AG09319 (cell line): ENCODE measurements around the gene NRIP1.
"Not testable (repeated sequence)": the region's sequence is repeated elsewhere in the genome, so short reads cannot be mapped to it uniquely, and the experiment has no call there.

ENCODE experiments used
- DNase-seq: peaks from one replicate; pipeline ENCODE4 v3.0.0-alpha.2; 2010; ENCODE audit warnings: low read depth; ENCODE audit errors: extremely low read depth
- TF ChIP-seq, protein P1 (sequence below): IDR thresholded peaks from 2 replicates; pipeline ENCODE4 v1.5.1; 2011; ENCODE audit warnings: low read depth, mild to moderate bottlenecking, inconsistent platforms, low read length, moderate library complexity

NRIP1 gene

DNA sequence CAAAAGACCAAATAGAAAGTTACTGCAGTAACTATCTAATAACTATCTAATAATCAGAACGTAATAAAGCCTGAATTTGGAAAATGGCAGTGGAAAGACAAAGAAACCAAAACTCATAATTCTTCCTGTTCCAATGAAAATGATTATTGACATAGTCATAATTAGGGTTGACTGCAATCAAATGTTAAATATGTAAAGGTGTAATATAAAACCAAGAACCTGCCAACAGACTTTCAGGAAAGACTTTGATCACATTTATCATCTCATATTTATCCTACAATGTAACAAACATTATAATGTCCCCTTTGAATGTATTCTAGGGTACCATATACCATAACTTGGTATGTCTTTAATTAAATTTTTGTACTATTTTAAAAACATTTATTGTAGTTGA lies 26.9 kb downstream of the NRIP1 start:
- TF ChIP-seq, protein P1, sequence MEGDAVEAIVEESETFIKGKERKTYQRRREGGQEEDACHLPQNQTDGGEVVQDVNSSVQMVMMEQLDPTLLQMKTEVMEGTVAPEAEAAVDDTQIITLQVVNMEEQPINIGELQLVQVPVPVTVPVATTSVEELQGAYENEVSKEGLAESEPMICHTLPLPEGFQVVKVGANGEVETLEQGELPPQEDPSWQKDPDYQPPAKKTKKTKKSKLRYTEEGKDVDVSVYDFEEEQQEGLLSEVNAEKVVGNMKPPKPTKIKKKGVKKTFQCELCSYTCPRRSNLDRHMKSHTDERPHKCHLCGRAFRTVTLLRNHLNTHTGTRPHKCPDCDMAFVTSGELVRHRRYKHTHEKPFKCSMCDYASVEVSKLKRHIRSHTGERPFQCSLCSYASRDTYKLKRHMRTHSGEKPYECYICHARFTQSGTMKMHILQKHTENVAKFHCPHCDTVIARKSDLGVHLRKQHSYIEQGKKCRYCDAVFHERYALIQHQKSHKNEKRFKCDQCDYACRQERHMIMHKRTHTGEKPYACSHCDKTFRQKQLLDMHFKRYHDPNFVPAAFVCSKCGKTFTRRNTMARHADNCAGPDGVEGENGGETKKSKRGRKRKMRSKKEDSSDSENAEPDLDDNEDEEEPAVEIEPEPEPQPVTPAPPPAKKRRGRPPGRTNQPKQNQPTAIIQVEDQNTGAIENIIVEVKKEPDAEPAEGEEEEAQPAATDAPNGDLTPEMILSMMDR, result no peak
- no peak for DNase-seq

DNA sequence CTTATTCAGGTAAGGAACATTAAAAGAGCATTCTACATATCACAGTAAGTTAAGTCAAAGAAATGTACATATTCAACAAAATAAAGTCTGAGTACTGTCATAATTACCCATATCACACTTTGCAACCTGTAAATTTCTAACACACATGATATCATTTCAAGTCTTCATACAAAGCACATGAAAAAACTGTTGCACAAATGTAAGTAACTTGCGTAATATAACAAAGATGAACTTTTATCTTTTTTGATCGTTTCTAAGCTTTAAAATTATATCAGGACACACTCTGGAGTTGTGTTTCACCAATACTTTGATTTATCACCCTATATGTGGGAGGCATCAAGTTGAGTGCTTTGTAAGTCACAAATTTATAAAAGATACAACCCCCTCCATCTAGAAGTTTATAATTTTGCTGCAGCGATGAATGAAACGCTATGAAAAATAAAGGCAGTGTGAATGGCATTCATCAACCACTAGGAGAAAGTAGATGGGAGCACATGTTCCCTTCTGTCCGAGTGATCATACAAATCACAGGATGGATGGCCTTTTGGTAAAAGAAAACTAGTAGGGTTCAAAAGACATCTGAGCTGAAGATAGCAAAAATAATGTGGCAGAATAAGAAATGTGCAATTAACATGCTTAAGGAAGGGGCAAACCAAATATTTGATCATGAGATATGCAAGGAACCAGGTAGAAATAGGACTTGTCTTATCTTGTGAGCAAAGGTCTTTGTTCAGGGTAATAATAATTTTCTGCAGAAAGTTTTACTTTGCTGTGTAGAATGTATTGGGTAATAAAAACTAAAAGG lies 27.5 kb downstream of the NRIP1 start:
- DNase-seq, result no peak
- TF ChIP-seq, protein P1, result no peak

DNA sequence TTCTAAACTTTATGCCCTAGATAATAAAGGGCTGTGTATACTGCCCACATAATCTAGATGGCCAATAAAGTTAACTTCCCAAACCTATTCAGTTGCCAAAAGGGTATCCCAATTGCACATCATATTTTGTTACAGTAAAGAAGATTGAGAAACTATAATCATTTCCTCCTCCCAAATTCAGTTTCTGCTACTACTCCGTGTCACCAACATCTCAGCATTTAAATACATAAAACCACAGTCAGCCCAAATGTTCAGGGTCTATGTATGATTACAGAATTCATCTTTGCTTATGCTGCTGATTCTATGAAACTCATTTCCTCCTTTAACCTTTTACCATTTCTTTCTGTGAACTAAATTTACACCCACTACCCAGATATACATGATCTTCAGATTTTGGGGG lies 28.6 kb downstream of the NRIP1 start:
- no peak for DNase-seq
- TF ChIP-seq, protein P1, result no peak

DNA sequence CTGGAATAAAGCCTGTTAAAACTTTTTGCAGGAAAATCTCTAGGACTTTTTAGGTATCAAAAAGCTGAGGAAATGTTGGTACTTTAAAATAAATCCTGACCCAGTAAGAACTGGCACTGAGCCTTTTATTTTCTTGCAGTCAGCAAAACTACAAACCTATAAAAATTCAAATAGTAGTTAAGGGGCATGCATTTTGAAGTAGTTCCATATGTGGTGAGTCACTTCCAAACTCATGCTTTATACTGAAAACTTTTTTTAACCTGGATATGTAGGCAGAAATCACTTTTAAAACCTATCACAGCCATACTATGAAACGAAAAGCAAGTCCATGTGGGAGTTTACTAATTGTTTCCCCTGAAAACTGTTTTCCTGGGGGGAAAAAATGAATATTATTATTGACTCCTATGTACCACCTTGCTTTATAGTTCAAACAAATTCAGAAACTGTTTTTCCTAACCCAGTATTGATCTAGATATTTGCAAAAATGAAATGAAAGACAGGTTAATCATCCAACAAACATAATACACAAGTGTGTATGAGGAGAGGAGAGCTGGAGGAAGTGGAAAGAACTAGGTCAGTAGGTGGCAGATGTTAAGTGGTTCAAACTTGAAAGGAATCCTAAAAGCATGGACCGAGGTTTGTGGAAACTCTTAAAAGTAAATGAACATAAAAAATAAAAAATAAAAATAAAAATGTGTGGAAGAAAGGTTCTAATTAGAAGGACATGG lies 30.5 kb downstream of the NRIP1 start:
- DNase-seq, result peak; percentile 12
- TF ChIP-seq, protein P1, result no peak

DNA sequence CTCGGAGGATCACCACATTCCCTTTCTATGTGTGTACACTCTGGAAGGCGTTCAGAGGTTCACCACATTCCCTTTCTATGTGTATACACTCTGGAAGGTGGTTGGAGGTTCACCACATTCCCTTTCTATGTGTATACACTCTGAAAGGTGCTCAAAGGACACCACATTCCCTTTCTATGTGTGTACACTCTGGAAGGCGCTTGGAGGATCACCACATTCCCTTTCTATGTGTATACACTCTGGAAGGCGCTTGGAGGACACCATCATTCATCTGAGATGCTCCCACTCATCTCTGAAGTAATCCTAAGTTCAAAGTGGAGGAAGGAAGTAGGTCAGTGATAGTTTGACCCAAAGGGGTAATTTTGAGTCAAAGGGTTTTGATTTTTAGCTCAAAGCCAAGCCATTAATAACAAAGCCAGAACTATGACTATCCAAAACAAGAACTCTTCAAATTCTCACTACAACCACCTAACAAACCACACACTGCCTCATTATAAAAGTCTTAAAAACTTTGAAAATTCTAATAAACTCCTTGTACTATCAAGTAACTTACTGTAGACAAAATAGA lies 32.9 kb downstream of the NRIP1 start:
- DNase-seq, result no peak

DNA sequence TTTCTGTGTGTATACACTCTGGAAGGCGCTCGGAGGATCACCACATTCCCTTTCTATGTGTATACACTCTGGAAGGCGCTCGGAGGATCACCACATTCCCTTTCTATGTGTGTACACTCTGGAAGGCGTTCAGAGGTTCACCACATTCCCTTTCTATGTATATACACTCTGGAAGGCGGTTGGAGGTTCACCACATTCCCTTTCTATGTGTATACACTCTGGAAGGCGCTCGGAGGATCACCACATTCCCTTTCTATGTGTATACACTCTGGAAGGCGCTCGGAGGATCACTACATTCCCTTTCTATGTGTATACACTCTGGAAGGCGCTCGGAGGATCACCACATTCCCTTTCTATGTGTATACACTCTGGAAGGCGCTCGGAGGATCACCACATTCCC lies 33.4 kb downstream of the NRIP1 start:
- not testable (repeated sequence) for DNase-seq

More for the DNA sequence above, 32.9 kb downstream of the NRIP1 start:
- TF ChIP-seq, protein P1, result no peak

DNA sequence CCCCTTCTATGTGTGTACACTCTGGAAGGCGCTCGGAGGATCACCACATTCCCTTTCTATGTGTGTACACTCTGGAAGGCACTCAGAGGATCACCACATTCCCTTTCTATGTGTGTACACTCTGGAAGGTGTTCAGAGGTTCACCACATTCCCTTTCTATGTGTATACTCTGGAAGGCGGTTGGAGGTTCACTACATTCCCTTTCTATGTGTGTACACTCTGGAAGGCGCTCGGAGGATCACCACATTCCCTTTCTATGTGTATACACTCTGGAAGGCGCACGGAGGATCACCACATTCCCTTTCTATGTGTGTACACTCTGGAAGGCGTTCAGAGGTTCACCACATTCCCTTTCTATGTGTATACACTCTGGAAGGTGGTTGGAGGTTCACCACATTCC lies 33.9 kb downstream of the NRIP1 start:
- DNase-seq, result not testable (repeated sequence)

DNA sequence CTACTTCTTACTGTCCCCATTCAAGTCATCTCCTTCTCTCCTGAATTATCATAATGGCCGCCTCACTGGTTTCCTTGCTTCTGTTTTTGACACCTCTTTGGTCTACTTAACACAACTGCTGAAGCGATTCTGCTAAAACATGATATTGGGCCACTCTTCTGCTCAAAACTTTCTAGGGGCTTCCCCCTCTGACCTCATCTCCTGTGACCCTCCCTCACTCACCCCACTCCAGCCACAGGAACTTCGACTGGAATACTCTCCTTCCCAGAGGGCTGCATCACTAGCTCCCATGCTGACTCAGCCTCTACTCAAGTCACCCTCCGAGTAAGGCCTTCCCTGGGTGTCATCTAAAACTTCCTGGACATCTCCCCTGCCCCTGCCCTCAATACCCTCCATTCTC lies 35.7 kb downstream of the NRIP1 start:
- TF ChIP-seq, protein P1, result no peak

More for the DNA sequence above, 35.7 kb downstream of the NRIP1 start:
- no peak for DNase-seq
